LoVo (cell line): Measurements from ENCODE around the gene OPN3.
"Not testable (repeated sequence)": the region's sequence is repeated elsewhere in the genome, so short reads cannot be mapped to it uniquely, and the experiment has no call there.

Experiments used
- DNase-seq: peaks from one replicate; pipeline ENCODE4 v3.0.0-alpha.2; 2016; ENCODE audit warnings: low spot score

OPN3 gene

GRCh38 chr1:241640149-241640866 is at the start of gene OPN3, which contains the start of gene CHML:
Gene OPN3 (minus strand): TSS chr1:241640369. CDS start chr1:241640254, 115 bp downstream.
Gene CHML (minus strand): TSS chr1:241640369. CDS start chr1:241635766, 4,603 bp downstream.
- peak; percentile 92 for DNase-seq

GRCh38 chr1:241688940-241689368 is 48.8 kb upstream of the OPN3 start:
- DNase-seq = peak; percentile 51

- DNase-seq = no peak
Observed at GRCh38 chr1:241684108-241684507, 43.9 kb upstream of the OPN3 start.

GRCh38 chr1:241682921-241683320 is 42.8 kb upstream of the OPN3 start:
- DNase-seq = no peak

GRCh38 chr1:241681861-241682448 is 41.8 kb upstream of the OPN3 start:
- not testable (repeated sequence) for DNase-seq

GRCh38 chr1:241679961-241680360 is 39.8 kb upstream of the OPN3 start:
- DNase-seq = no peak

- DNase-seq = no peak
Observed at GRCh38 chr1:241679404-241679803, 39.2 kb upstream of the OPN3 start.

- DNase-seq = no peak
Observed at GRCh38 chr1:241678536-241678935, 38.4 kb upstream of the OPN3 start.

GRCh38 chr1:241677201-241677600 is 37.0 kb upstream of the OPN3 start:
- no peak for DNase-seq

- DNase-seq = no peak
Observed at GRCh38 chr1:241675983-241676382, 35.8 kb upstream of the OPN3 start.

- DNase-seq = no peak
Observed at GRCh38 chr1:241674805-241675384, 34.7 kb upstream of the OPN3 start.

- DNase-seq = no peak
Observed at GRCh38 chr1:241672301-241672700, 32.1 kb upstream of the OPN3 start.

GRCh38 chr1:241666419-241666818 is 26.2 kb upstream of the OPN3 start:
- DNase-seq = no peak

- DNase-seq = no peak
Observed at GRCh38 chr1:241660424-241660972, 20.3 kb upstream of the OPN3 start.

- DNase-seq = not testable (repeated sequence)
Observed at GRCh38 chr1:241659016-241659415, 18.8 kb upstream of the OPN3 start.

- DNase-seq = no peak
Observed at GRCh38 chr1:241658081-241658793, 18.1 kb upstream of the OPN3 start.

- DNase-seq = no peak
Observed at GRCh38 chr1:241654641-241655040, 14.5 kb upstream of the OPN3 start.

GRCh38 chr1:241654019-241654418 is 13.8 kb upstream of the OPN3 start:
- no peak for DNase-seq

- no peak for DNase-seq
Observed at GRCh38 chr1:241652012-241652411, 11.8 kb upstream of the OPN3 start, which contains the start of gene WDR64. Gene WDR64 (plus strand): TSS chr1:241652281. CDS start chr1:241652485, 204 bp downstream.

- no peak for DNase-seq
Observed at GRCh38 chr1:241648159-241648558, 8.0 kb upstream of the OPN3 start.

GRCh38 chr1:241647658-241648057 is 7.5 kb upstream of the OPN3 start:
- DNase-seq = no peak

GRCh38 chr1:241646201-241646600 is 6.0 kb upstream of the OPN3 start:
- DNase-seq = no peak
